GM12875 (cell line): Measurements from ENCODE around the gene EMCN.
"Not testable (repeated sequence)": the region's sequence is repeated elsewhere in the genome, so short reads cannot be mapped to it uniquely, and the experiment has no call there.

Experiments used
- H3K4me3 ChIP-seq: one replicate; pipeline ENCODE4 v1.5.1; 2011; ENCODE audit warnings: low read depth, low read length, control low read depth
- CTCF ChIP-seq: IDR thresholded peaks from 2 replicates; pipeline ENCODE4 v1.5.1; 2011; ENCODE audit warnings: low read depth, mild to moderate bottlenecking, control low read depth, inconsistent platforms, low read length, moderate library complexity, borderline replicate concordance; ENCODE audit not compliant: insufficient read depth

Gene EMCN

GRCh38 chr4:100391863-100392262 is 126.0 kb downstream of the EMCN start:
- no peak for TF ChIP-seq CTCF
- H3K4me3 ChIP-seq, result no peak overlapping the region

GRCh38 chr4:100391086-100391485 is 126.7 kb downstream of the EMCN start:
- no peak overlapping the region for H3K4me3 ChIP-seq
- TF ChIP-seq CTCF, result no peak

GRCh38 chr4:100386270-100386669 is 131.6 kb downstream of the EMCN start:
- TF ChIP-seq CTCF, result no peak

GRCh38 chr4:100380401-100380800 is 137.4 kb downstream of the EMCN start:
- H3K4me3 ChIP-seq, result not testable (repeated sequence)

More at GRCh38 chr4:100386270-100386669, 131.6 kb downstream of the EMCN start:
- H3K4me3 ChIP-seq, result no peak overlapping the region

GRCh38 chr4:100379583-100380105 is 138.2 kb downstream of the EMCN start:
- no peak overlapping the region for H3K4me3 ChIP-seq
- TF ChIP-seq CTCF, result no peak

GRCh38 chr4:100372432-100372831 is 145.4 kb downstream of the EMCN start:
- TF ChIP-seq CTCF, result peak; percentile 35; the same call in 1 of the 2 replicates
- H3K4me3 ChIP-seq, result no peak overlapping the region

- no peak overlapping the region for H3K4me3 ChIP-seq
- TF ChIP-seq CTCF, result no peak
Measured at GRCh38 chr4:100369871-100370270, 148.0 kb downstream of the EMCN start.

- no peak overlapping the region for H3K4me3 ChIP-seq
- no peak for TF ChIP-seq CTCF
Measured at GRCh38 chr4:100367451-100367850, 150.4 kb downstream of the EMCN start.
